Measurements from ENCODE around the gene ST6GALNAC5.

Gene ST6GALNAC5

DNA sequence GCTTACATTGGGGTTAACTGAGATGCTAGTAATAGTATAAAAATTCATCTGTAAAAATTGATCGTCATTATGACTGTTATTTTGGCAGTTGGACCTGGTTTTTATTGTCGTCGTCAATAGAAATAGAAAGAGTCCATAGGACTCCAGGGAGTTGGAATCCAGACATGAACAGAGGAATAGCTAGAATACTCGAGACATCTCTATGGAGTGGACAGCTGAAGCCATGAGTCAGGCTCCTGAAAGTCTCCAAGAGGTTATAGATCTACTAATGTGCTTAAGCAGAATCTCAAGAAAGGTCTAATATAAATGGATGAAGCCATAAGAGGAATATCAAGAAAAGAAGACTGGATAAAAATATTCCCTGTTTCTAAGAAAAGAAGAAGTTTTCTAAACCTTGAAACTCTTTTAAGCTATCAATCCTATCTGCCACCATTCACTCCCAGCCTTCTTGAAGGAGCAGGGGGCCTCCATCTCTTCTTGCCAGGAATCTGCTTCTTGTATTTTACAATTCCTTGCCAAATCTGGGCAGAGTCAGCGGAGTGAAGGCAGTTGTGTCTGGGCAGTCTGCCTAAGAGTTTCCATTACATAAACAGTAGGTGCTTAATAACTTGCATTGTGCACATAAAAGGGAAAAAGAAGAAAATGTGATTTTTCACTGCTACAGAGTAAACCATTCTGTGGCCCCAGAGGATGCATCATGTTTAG lies 163.3 kb downstream of the ST6GALNAC5 start:
- Histone ChIP-seq H2AFZ (ENCODE audit: low read depth, low read length) (no peak overlapping the region), H3K23ac (ENCODE audit: low read length in 2 of 2) (no peak overlapping the region), H3K4me1 (ENCODE audit: control insufficient read depth, insufficient read depth, low read depth, low read length) (no peaks in the 10 kb centered on the region), H2BK5ac (ENCODE audit: low read depth, low read length, poor library complexity, severe bottlenecking) (no peak overlapping the region), H4K91ac (ENCODE audit: low read length) (no peak overlapping the region), H2BK120ac (ENCODE audit: low read depth, low read length) (no peak overlapping the region), H2AK5ac (ENCODE audit: low read length, severe bottlenecking) (no peak overlapping the region), H3K27me3 (ENCODE audit: control insufficient read depth in 1 of 2, insufficient read depth in 1 of 2, low read length in 2 of 2) (peaks cover 34 to 50% of the 10 kb centered on the region in 2 experiments), H3K9me3 (ENCODE audit: control insufficient read depth, low read length) (no peaks in the 10 kb centered on the region), H3K79me1 (replicated peaks; ENCODE audit: low read length, poor library complexity, severe bottlenecking) (no peaks in the 10 kb centered on the region), H3K4ac (ENCODE audit: low read depth in 1 of 2, low read length in 2 of 2) (no peak overlapping the region), H3K36me3 (ENCODE audit: control insufficient read depth in 1 of 2, insufficient read depth in 2 of 2, low read depth in 1 of 2, low read length in 2 of 2) (no peaks in the 10 kb centered on the region), H3K4me3 (ENCODE audit: insufficient read depth in 1 of 2, low read depth in 1 of 2, low read length in 2 of 2) (no peak overlapping the region), H3K27ac (ENCODE audit: low read length, poor library complexity, severe bottlenecking) (no peak overlapping the region), H3K4me2 (ENCODE audit: low read length, poor library complexity, severe bottlenecking) (no peak overlapping the region), H2BK12ac (ENCODE audit: low read length in 2 of 2) (no peak overlapping the region), H4K8ac (ENCODE audit: low read length) (no peak overlapping the region), H2BK15ac (ENCODE audit: low read depth, poor library complexity, severe bottlenecking) (no peak overlapping the region), H3K18ac (ENCODE audit: low read depth in 1 of 2, low read length in 2 of 2) (no peak overlapping the region), H3K9ac (ENCODE audit: low read length) (no peak overlapping the region), H3K14ac (ENCODE audit: low read length in 2 of 2) (no peak overlapping the region)
- peak; percentile 5 for DNase-seq
- WGBS = 84% methylated on average over 4 of the region's 5 CpGs

DNA sequence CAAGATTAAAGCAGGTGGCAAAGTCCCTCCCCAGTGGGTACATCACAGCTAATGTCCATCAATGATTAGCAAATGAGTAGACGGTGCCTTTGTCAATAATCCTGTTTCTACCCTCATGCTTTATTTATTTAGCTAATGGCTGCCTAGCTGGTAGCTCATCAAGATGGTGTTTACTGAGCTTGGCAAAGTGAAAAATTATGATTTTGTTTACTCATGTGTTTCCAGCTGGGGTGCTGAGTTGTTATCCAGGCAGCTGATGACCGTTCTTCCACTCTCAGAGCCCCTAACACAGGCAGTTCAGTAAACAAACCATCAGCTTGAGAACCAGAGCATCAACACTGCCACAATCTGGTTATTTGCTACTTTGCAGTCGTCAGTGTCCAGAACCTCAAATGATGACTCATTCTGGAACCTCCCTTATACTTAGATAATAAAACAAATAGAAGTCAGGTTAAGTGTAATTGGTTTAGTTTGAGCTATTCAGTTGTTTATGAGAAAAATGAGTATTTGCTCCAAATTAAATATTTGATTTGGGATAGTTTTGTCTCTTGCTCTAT lies 163.9 kb downstream of the ST6GALNAC5 start:
- H4K91ac ChIP-seq (ENCODE audit: low read length) = no peak overlapping the region
- H2BK12ac ChIP-seq (ENCODE audit: low read length in 2 of 2) = no peak overlapping the region
- no peak overlapping the region for H2AFZ ChIP-seq (ENCODE audit: low read depth, low read length)
- peaks cover 34 to 50% of the 10 kb centered on the region in 2 experiments for H3K27me3 ChIP-seq (ENCODE audit: control insufficient read depth in 1 of 2, insufficient read depth in 1 of 2, low read length in 2 of 2)
- 23% methylated on average over 2 of the region's 3 CpGs for WGBS
- no peak overlapping the region for H2BK5ac ChIP-seq (ENCODE audit: low read depth, low read length, poor library complexity, severe bottlenecking)
- no peak overlapping the region for H3K4me3 ChIP-seq (ENCODE audit: insufficient read depth in 1 of 2, low read depth in 1 of 2, low read length in 2 of 2)
- H3K14ac ChIP-seq (ENCODE audit: low read length in 2 of 2) = no peak overlapping the region
- H3K27ac ChIP-seq (ENCODE audit: low read length, poor library complexity, severe bottlenecking) = no peak overlapping the region
- H4K8ac ChIP-seq (ENCODE audit: low read length) = no peak overlapping the region
- H2AK5ac ChIP-seq (ENCODE audit: low read length, severe bottlenecking) = no peak overlapping the region
- no peaks in the 10 kb centered on the region for H3K79me1 ChIP-seq (replicated peaks; ENCODE audit: low read length, poor library complexity, severe bottlenecking)
- no peaks in the 10 kb centered on the region for H3K4me1 ChIP-seq (ENCODE audit: control insufficient read depth, insufficient read depth, low read depth, low read length)
- no peaks in the 10 kb centered on the region for H3K9me3 ChIP-seq (ENCODE audit: control insufficient read depth, low read length)
- H3K18ac ChIP-seq (ENCODE audit: low read depth in 1 of 2, low read length in 2 of 2) = no peak overlapping the region
- peak; percentile 58 for DNase-seq
- no peak overlapping the region for H3K4ac ChIP-seq (ENCODE audit: low read depth in 1 of 2, low read length in 2 of 2)
- no peak overlapping the region for H2BK15ac ChIP-seq (ENCODE audit: low read depth, poor library complexity, severe bottlenecking)
- H3K36me3 ChIP-seq (ENCODE audit: control insufficient read depth in 1 of 2, insufficient read depth in 2 of 2, low read depth in 1 of 2, low read length in 2 of 2) = no peaks in the 10 kb centered on the region
- H3K4me2 ChIP-seq (ENCODE audit: low read length, poor library complexity, severe bottlenecking) = no peak overlapping the region
- no peak overlapping the region for H3K23ac ChIP-seq (ENCODE audit: low read length in 2 of 2)
- H3K9ac ChIP-seq (ENCODE audit: low read length) = no peak overlapping the region
- H2BK120ac ChIP-seq (ENCODE audit: low read depth, low read length) = no peak overlapping the region

DNA sequence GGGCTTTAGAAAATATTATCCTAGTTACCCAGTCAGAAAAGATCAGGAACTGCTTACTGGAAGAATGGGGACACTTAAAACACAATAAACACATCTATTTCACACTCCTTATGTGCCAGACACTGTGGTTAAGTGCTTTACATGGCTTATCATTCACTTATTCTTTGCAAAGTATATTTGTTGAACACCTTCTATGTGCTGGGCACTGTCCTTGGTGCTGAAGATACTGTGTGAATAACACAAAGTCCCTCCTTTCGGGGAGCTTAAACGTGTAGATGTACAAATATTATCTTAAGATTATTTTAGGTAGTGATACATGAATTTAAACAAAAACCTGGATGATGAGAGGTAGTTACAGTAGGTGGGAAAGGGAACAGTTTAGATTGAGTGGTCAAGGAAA lies 169.3 kb downstream of the ST6GALNAC5 start:
- H3K9me3 ChIP-seq (ENCODE audit: control insufficient read depth, low read length) = no peaks in the 10 kb centered on the region
- no peak overlapping the region for H2AK5ac ChIP-seq (ENCODE audit: low read length, severe bottlenecking)
- H4K8ac ChIP-seq (ENCODE audit: low read length) = no peak overlapping the region
- no peak overlapping the region for H2BK12ac ChIP-seq (ENCODE audit: low read length in 2 of 2)
- H2BK15ac ChIP-seq (ENCODE audit: low read depth, poor library complexity, severe bottlenecking) = no peak overlapping the region
- no peak overlapping the region for H2BK5ac ChIP-seq (ENCODE audit: low read depth, low read length, poor library complexity, severe bottlenecking)
- H2AFZ ChIP-seq (ENCODE audit: low read depth, low read length) = no peak overlapping the region
- DNase-seq = peak; percentile 54
- H4K91ac ChIP-seq (ENCODE audit: low read length) = no peak overlapping the region
- H3K4me3 ChIP-seq (ENCODE audit: insufficient read depth in 1 of 2, low read depth in 1 of 2, low read length in 2 of 2) = no peak overlapping the region
- no peaks in the 10 kb centered on the region for H3K79me1 ChIP-seq (replicated peaks; ENCODE audit: low read length, poor library complexity, severe bottlenecking)
- no peak overlapping the region for H3K23ac ChIP-seq (ENCODE audit: low read length in 2 of 2)
- no peak overlapping the region for H3K4ac ChIP-seq (ENCODE audit: low read depth in 1 of 2, low read length in 2 of 2)
- no peak overlapping the region for H3K4me2 ChIP-seq (ENCODE audit: low read length, poor library complexity, severe bottlenecking)
- no peaks in the 10 kb centered on the region for H3K4me1 ChIP-seq (ENCODE audit: control insufficient read depth, insufficient read depth, low read depth, low read length)
- no peaks in the 10 kb centered on the region for H3K36me3 ChIP-seq (ENCODE audit: control insufficient read depth in 1 of 2, insufficient read depth in 2 of 2, low read depth in 1 of 2, low read length in 2 of 2)
- H3K27me3 ChIP-seq (ENCODE audit: control insufficient read depth in 1 of 2, insufficient read depth in 1 of 2, low read length in 2 of 2) = peaks cover 8 to 15% of the 10 kb centered on the region in 2 experiments
- no peak overlapping the region for H3K9ac ChIP-seq (ENCODE audit: low read length)
- no CpG with 5 or more reads among the region's 2 CpGs for WGBS
- H2BK120ac ChIP-seq (ENCODE audit: low read depth, low read length) = no peak overlapping the region
- no peak overlapping the region for H3K27ac ChIP-seq (ENCODE audit: low read length, poor library complexity, severe bottlenecking)
- H3K18ac ChIP-seq (ENCODE audit: low read depth in 1 of 2, low read length in 2 of 2) = no peak overlapping the region
- no peak overlapping the region for H3K14ac ChIP-seq (ENCODE audit: low read length in 2 of 2)

DNA sequence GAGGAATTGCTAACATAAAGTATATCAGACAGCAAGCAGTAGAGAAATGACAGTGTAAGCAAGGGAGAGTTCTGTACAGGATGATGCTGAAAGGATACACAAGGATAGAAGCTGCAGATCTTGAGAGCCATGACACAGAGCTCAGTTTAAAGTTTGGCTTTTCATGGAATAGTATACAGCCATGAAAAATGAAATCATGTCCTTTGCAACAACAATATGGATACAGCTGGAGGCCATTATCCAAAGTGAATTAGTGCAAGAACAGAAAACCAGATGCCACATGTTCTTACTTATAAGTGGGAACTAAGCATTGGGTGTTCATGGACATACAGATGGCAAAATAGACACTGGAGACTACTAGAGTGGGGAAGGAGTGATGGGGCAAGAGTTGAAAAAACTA lies 169.8 kb downstream of the ST6GALNAC5 start:
- Histone ChIP-seq H4K8ac (ENCODE audit: low read length) (no peak overlapping the region), H3K27ac (ENCODE audit: low read length, poor library complexity, severe bottlenecking) (no peak overlapping the region), H2AK5ac (ENCODE audit: low read length, severe bottlenecking) (no peak overlapping the region), H2AFZ (ENCODE audit: low read depth, low read length) (no peak overlapping the region), H2BK120ac (ENCODE audit: low read depth, low read length) (no peak overlapping the region), H3K27me3 (ENCODE audit: control insufficient read depth in 1 of 2, insufficient read depth in 1 of 2, low read length in 2 of 2) (peaks cover 8 to 12% of the 10 kb centered on the region in 2 experiments), H3K23ac (ENCODE audit: low read length in 2 of 2) (no peak overlapping the region), H3K36me3 (ENCODE audit: control insufficient read depth in 1 of 2, insufficient read depth in 2 of 2, low read depth in 1 of 2, low read length in 2 of 2) (no peaks in the 10 kb centered on the region), H3K4me1 (ENCODE audit: control insufficient read depth, insufficient read depth, low read depth, low read length) (no peaks in the 10 kb centered on the region), H3K9ac (ENCODE audit: low read length) (no peak overlapping the region), H4K91ac (ENCODE audit: low read length) (no peak overlapping the region), H2BK12ac (ENCODE audit: low read length in 2 of 2) (no peak overlapping the region), H3K18ac (ENCODE audit: low read depth in 1 of 2, low read length in 2 of 2) (no peak overlapping the region), H3K14ac (ENCODE audit: low read length in 2 of 2) (no peak overlapping the region), H3K4me3 (ENCODE audit: insufficient read depth in 1 of 2, low read depth in 1 of 2, low read length in 2 of 2) (no peak overlapping the region), H2BK15ac (ENCODE audit: low read depth, poor library complexity, severe bottlenecking) (no peak overlapping the region), H2BK5ac (ENCODE audit: low read depth, low read length, poor library complexity, severe bottlenecking) (no peak overlapping the region), H3K4ac (ENCODE audit: low read depth in 1 of 2, low read length in 2 of 2) (no peak overlapping the region), H3K79me1 (replicated peaks; ENCODE audit: low read length, poor library complexity, severe bottlenecking) (no peaks in the 10 kb centered on the region), H3K9me3 (ENCODE audit: control insufficient read depth, low read length) (no peaks in the 10 kb centered on the region), H3K4me2 (ENCODE audit: low read length, poor library complexity, severe bottlenecking) (no peak overlapping the region)
- DNase-seq = no peak
